DMS 273 (cell line): ENCODE results near the gene HES4.

Experiments used
- DNase-seq: peaks from one replicate; lab custom pipeline; 2025; ENCODE audit not compliant: unreplicated experiment; lab: John Stamatoyannopoulos, UW

Gene HES4

DNA sequence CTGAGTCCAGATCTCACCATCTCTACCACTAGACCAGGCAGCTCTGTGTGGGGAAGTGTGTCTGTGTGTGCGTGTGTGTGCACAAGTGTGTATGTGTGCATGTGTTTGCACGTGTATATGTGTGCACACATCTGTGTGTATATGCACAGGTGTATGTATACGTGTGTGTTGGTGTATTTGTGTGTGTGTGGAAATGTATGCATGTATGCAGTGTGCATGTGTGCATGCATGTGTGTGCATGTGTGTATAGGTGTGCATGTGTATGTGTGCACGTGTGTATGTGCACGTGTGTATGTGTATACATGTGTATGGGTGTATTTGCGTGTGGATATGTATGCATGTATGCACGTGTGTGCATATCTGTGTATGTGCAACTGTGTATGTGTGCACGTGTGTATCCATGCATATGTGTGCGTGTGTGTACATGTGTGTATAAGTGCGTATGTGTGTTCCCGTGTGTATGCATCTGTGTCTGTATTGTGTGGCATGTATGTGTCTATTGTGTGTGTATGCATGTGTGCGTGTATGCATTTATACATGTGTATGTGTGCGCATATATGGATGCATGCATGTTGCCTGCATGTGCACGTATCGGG, 30.5 kb downstream of the HES4 start:
- DNase-seq, result no peak

DNA sequence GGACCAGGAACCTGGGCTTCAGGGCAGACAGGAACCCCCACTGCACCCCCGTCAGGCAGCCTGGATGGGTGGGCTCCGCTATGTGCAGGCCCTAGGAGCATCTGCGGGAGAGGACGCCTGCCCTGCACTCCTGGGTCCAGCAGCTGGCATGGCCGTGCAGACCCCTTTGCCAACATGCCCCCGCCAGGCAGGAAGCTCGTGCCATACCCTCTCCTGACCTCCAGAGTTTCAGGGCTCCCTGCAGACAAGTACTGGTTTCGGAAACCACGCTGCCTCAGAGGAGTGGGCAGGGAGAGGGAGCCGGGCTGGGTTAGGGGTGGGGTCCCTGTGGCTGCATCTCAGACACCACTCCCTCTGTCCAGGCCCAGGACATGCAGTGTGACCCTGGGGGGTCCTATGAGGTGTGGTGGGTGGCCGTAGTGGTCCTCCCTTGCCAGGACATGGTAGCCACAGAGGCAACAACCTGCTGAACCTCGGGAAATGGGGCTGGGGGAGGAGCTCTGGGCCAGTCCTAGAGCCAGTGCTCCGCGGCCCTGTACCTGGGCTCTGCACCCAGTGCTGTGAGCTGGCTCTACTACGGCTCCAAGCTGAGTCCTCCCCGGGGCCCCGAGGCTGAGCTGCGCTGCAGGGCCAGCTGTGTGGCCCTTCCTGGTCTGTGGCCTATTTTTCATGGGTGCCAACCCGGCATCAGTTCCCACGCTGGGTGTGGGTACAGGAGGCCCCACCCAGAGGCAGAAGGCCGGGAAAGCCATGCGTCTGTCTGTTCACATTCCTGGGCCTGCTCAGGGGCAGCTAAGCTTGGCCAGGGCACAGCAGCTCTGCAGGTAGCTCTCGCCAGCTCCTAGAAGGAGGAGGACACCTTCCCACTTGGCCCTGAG, 32.2 kb downstream of the HES4 start:
- DNase-seq, result no peak

DNA sequence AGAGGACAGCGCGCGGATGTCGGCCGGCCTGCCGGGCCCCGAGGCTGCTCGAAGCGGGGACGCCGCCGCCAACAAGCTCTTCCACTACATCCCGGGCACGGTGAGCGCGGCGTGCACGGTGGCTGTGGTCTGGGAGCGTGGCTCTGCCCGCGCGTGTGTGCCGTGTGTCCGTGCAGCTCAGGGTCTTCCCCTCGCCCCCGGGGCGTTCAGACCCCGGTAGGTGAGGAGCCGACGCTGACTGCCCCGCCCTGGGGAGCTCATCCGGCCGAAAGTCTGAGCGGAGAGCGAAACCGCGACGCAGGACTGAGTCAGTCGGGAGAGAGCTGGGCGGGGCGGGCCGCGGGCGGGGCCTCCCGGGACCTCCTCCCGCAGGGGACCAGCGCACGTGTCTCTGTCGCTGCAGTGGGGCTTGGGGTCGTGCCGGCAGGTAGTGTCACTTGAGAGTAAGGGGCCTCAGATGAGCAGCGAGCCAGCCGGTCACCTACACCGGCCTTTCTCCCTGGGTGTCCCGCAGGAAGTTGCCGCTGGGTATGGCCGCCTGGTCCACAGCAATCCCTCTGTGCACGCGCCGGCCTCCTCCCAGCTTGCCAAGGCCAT, 33.1 kb downstream of the HES4 start:
- peak; percentile 69 for DNase-seq

DNA sequence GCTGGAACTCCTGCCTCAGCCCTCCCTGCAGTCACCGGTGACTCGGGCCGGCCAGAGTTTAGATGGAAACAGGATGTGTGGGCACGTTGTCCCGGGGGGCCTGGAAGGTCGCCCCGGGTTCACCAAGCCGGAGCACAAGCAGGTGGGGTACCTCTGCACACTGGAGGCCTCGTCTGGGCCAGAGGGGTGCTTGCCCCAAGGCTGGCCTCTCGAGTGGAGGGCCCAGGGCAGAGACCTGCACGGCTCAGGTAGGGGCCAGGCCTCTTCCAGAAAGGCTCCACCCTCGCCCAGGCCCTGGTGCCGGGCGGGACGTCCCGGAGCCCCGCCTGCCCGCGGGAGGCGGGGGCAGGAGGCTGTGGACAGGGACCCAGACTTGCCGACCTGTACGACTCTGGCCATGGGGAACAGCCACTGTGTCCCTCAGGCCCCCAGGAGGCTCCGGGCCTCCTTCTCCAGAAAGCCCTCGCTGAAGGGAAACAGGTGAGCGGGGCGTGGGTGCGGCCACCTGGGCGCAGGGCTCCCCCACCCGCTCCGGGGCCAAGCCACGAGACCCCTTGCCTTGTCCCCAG, 33.7 kb downstream of the HES4 start, which contains the start of gene PLEKHN1:
Gene PLEKHN1, plus strand, starts transcription at position 348 of the 569 bp plus-strand sequence. Its CDS starts 50 bp downstream, at position 398.
- peak; percentile 52 for DNase-seq

DNA sequence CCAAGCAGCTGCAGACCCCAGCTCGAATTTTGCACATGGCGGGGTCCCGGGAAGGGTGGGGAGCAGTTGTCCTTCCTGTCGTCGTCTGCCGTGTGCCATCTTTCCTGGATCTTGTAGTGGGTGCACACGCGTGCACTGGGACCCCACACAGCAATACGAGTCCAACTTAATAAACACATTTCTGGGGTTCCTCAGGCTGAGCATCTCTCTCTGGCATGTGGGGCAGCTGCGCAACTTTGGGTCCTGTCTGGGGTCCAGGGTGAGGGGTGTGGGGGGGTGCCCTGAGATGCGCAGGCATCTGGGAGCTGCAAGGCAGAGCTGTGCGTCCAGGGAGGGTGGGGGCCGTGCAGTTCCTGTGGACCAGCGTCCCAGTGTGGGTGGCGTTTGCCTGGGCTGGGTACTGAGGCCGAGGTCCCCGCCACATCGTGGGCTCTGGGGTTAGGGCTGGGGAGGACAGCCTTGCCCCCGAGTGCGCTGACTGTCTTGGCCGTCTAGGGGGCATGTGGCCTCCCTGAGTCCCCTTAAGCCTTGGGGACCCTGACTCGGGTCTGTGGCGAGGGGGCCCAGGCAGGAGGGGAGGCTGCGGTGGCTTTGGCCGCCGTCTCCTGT, 34.3 kb downstream of the HES4 start:
- DNase-seq, result no peak

DNA sequence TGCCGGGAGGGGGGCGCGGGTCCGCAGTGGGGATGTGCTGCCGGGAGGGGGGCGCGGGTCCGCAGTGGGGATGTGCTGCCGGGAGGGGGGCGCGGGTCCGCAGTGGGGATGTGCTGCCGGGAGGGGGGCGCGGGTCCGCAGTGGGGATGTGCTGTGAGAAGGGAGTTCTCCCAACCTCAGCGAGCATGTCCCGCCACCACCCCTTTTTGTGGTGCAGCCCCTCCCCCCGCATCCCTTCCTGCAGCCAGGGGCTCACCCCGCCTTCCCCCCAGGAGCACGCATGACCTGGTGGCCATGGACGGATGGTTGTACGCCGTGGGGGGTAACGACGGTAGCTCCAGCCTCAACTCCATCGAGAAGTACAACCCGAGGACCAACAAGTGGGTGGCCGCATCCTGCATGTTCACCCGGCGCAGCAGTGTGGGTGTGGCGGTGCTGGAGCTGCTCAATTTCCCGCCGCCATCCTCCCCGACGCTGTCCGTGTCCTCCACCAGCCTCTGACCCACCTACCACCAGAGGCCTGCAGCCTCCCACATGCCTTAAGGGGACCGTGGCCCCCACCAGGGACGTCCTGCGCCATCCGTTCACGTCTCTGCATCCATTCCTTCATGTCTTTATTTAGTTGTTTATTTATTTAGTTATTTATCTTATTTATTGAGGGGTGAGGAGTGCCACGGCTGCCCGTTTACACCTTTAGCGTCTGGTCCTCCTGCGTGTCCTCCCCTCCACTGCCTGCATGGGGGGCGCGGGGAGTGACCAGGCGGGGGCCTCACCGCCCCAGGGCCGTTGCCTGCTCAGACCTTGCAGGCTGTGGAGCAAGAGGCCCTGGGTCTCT, 35.0 kb downstream of the HES4 start:
- DNase-seq, result no peak

DNA sequence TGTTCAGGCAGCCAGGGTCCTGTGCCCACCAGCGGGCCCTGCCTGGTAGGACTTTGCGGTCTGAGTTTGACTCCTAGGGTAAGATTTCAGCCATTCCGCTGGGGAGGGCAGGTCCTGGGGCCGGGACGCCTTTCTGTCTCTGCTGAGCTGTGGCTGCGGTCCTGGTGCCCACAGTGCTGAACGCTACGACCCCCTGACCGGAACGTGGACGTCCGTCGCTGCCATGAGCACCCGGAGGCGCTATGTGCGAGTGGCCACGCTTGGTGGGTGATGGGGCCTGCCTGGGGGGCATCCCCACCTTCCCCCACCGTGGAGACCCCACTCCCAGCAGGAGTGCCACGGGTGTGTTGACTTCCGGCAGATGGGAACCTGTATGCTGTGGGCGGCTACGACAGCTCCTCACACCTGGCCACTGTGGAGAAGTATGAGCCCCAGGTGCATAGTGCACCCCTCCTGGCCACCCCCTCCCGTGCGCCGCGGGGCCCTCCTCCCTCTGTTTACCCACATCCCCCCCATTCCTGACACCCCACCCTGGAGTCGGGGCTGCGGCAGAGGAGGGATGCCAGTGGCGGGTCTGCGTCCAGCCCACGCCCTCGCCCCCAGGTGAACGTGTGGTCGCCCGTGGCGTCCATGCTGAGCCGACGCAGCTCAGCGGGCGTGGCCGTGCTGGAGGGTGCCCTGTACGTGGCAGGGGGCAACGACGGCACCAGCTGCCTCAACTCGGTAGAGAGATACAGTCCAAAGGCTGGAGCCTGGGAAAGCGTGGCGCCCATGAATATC, 36.0 kb downstream of the HES4 start:
- no peak for DNase-seq

DNA sequence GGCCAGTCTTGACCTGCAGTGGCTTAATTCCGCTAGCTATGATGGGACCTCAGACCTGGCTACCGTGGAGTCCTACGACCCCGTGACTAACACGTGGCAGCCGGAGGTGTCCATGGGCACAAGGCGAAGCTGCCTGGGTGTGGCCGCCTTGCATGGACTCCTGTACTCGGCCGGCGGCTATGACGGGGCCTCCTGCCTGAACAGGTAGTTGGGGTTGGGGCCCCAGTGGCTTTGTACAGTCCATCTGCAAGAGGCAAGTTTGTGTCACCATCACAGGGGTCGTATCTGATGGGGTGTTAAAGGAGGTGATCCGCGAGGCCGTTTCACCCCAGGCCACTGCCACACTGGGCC, 36.6 kb downstream of the HES4 start:
- no peak for DNase-seq

DNA sequence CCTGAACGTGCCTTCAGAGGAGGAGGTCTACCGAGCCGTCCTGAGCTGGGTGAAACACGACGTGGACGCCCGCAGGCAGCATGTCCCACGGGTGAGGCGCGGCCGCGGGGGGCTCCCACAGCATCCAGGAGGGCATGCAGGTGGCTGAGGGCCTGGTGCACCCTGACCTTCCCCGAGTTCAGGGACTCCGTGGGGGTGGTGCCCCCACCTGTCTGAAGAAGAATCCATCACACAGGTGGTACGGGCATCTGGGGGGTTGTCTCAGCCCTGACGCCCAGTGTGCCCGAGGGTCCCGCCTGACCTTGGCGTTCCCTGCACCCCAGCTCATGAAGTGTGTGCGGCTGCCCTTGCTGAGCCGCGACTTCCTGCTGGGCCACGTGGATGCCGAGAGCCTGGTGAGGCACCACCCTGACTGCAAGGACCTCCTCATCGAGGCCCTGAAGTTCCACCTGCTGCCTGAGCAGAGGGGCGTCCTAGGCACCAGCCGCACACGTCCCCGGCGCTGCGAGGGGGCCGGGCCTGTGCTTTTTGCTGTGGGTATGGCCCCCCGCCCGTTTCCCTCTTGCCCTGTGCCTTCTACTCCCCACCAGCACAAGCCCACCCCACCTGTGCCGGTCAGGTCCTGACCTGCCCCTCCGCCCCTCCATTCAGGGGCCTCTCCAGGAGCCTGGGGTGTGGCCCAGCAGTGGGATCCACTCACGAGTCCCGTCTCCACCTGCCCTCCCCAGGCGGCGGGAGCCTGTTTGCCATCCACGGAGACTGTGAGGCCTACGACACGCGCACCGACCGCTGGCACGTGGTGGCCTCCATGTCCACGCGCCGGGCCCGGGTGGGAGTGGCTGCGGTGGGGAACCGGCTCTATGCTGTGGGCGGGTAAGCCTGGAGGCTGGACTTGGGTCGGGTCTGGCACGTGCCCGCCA, 37.3 kb downstream of the HES4 start:
- DNase-seq, result no peak

DNA sequence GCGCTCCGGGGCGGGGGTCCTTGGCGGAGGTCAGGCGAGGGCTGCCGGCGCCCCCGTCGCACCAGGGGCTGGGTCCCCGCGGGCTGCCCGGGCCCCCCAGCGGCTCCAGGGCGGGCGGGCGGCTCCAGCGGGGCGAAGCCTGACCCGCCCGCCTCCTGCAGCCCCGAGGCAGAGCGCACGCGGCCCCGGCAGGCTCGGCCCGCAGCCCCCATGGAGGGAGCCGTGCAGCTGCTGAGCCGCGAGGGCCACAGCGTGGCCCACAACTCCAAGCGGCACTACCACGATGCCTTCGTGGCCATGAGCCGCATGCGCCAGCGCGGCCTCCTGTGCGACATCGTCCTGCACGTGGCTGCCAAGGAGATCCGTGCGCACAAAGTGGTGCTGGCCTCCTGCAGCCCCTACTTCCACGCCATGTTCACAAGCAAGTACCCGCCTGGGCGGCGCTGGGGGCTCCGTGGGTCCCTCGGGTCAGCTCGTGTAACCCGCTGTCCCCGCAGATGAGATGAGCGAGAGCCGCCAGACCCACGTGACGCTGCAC, 38.7 kb downstream of the HES4 start:
- peak; percentile 57 for DNase-seq

DNA sequence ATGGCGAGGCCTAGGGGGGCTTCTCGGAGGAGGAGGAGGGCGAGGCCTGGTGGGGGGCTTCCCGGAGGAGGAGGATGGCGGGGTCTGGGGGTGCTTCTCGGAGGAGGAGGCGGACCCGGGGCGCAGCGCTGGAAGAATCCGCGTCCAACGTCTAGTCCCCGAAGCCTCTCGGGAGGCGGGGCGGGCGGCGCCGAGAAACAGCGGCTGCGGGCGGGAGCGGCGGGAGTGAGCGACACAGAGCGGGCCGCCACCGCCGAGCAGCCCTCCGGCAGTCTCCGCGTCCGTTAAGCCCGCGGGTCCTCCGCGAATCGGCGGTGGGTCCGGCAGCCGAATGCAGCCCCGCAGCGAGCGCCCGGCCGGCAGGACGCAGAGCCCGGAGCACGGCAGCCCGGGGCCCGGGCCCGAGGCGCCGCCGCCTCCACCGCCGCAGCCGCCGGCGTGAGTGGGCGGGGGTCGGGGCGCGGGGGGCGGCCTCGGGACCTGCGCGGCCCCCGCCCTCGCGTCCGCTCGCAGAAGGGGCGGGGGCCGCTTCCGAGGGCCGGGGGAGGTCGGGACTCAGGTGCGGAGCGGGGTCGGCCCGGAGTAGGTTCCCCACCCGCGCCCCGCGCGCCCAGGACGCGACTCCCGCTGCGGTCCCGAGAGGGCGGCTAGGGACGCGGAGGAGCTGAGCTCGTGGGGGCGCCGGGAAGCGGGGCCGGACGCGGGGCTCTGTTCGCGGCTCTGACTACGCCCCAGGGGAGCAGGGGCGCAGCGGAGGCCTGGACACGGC, 39.4 kb downstream of the HES4 start, which contains the start of gene KLHL17:
Gene KLHL17, plus strand, starts transcription at position 222 of the 769 bp plus-strand sequence. Its CDS starts 110 bp downstream, at position 332.
- peak; percentile 92 for DNase-seq

DNA sequence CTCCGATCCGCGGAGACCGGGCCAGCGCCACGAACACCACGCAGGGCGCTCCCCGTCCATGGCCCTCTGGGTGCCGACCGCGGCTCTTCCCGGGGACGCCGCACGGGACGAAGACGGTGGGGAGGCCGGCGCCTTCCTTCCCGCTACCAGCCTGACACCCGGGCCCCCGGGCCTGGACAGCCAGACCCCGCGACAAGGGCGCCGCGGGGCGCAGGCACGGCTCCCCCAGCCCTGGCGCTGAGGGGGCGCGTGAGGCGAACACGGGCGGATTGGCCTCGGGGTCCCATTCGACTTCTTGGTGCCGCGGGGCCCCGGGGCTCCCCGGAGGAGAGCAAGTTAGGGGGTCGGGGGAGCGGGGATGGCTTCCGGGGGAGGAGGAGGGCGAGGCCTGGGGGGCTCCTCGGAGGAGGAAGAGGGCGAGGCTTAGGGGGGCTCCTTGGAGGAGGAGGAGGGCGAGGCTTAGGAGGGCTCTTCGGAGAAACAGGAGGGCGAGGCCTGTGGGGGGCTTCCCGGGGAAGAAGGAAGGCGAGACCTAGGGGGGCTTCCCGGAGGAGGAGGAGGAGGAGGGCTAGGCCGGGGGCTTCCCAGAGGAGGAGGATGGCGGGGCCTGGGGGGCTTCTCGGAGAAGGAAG, 40.0 kb downstream of the HES4 start:
- DNase-seq, result no peak

DNA sequence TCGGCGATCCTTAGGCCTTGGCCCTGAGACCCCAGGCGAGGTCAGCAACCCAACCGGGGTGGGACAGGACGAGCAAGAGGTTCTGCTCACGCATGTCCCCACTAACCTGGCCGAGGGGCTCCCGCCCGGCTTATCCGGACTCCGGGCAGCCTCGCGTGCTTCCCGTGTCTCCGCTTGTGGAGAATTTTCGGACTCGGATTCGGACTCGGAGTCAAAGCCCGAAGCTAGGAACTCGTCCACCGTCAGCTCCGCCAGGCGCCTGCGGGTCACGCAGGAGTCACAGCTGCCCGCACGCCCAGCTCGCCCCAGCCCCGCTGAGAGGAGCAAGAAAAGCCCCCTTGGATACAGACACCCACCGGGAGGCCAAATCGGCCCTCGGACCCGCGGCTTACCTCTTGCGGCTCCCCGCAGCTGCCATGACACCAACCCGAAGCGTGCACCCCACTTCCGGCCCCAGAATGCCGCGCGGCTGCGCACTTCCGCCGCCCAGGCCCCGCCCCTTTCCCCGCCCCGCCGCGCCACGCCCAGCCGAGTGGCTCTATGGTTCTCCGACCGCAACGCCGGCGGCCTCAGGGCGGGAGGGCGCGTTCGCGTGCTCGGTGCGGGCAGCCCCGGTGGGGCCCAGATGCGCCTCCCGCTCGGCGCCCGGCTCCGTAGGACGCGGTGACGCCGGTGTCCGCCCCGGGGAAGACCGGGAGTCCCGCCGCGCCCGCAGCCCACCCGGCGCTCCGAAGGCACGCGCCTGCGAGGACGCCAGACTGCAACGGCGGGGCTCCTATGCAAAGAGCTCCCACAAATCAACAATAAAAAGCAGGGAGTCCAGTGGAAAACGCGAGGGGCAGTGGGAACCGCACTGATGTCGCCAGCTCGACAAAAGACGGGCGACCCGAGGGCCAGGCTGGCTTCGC, 40.8 kb downstream of the HES4 start, which contains the start of gene NOC2L:
Gene NOC2L, minus strand, starts transcription at position 434 of the 908 bp plus-strand sequence. Its CDS starts 16 bp downstream, at position 418.
- peak; percentile 95 for DNase-seq

DNA sequence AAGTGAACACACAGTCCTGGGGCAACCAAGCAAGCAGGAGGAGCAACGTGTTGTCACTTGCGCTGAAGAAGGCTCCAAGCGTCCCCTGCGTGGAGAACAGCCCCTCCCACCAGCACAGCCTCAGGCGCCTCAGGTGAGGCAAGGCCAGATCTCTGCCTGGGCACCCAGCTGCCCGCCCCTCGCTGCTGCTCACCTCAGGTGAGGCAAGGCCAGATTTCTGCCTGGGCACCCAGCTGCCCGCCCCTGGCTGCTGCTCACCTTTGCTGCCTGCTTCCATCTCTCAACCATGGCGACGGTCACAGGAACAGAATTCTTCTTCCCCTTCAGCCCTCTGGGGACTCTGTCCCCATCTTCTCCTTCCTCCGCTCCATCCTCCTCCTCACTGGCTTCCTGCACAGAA, 43.3 kb downstream of the HES4 start:
- no peak for DNase-seq

DNA sequence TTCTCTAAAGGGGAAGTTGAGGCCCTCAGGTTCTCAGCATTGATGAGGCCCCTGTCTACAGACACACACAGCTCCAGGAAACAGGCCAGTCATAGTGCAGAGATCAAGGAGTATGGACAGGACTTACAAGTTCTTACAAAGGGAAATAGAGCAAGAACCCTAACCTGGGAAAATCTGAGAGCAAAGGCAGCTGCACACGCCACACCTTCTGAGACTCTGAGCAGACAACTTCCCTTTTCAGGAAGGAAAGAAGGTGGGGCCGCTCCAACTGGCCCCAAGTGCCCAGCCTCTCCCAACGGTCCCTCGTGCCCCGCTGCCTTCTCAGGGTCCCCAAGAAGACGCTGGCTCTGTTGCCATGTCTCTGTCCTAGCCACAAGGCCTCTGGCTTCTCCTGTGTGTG, 44.4 kb downstream of the HES4 start:
- no peak for DNase-seq

DNA sequence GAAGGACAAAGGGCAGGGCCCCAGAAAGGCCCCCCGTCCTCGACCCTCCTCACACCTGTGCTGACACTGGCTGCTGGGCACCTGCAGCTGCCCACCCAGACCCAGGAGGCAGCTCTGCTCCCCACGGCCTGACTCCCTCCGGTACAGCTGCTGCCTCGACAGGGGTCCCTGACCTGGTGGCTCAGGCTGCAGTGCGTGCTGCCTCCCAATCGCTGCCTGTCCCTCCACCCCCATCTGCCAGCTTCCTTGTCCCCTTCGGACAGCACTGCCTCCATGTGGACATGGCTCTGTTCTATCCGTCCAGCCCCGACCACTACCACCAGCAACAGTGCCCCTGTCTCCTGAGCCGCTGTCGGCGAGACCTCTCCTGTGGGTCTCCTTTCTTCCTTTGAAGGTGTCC, 45.0 kb downstream of the HES4 start:
- no peak for DNase-seq
